Measurements from ENCODE around the gene ITIH4. TPM values are rescaled to one million over a fixed set of nuclear protein-coding genes. Genes with fewer than 3 reads are reported as not detected.
A peak's percentile ranks its signal among the peaks of the same experiment; 100 is the strongest.

The ITIH4 gene
- total and polyA plus RNA-seq, 4 donors, result 4.5 to 33.8 (median 12.0) TPM

DNA sequence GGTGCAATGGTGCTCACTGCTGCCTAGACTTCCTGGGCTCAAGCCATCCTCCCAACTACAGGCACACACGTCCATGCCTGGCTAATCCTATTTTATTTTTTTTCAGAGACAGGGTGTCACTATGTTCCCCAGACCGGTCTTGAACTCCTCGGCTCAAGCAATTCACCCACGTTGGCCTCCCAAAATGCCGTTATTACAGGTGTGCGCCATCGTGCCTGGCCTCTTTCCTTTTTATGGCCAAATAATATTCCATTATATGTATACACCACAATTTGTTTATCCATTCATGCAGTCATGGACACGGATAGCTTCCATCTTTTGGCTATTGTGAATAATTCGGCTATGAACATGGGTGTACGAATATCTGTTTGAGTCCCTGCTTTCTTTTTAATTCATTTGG lies 58.8 kb downstream of the ITIH4 start:
- Histone ChIP-seq H3K9me3 (ENCODE audit: control insufficient read depth in 4 of 4, insufficient read depth in 3 of 4, low read length in 3 of 4) (peaks cover 0 to 2% (median 0%) of the 10 kb centered on the region in 4 donors), H3K27me3 (ENCODE audit: control insufficient read depth in 3 of 3, insufficient read depth in 3 of 3, low read length in 2 of 3) (no peaks in the 10 kb centered on the region), H3K9ac (ENCODE audit: insufficient read depth in 1 of 2, low read length in 2 of 2) (peak overlapping the region in 1 of 2 donors; percentile 97), H3K4me3 (no peak overlapping the region), H3K4me1 (ENCODE audit: control insufficient read depth in 5 of 5, insufficient read depth in 5 of 5, low read length in 5 of 5) (peaks cover 0 to 9% (median 4%) of the 10 kb centered on the region in 5 donors), H3K36me3 (ENCODE audit: control insufficient read depth in 4 of 4, insufficient read depth in 4 of 4, low read length in 4 of 4) (peaks cover 0 to 10% (median 5%) of the 10 kb centered on the region in 4 donors), H3K27ac (ENCODE audit: low read depth in 1 of 2, low read length in 1 of 2) (peak overlapping the region in 1 of 2 donors; percentile 89)
- ATAC-seq (ENCODE audit: insufficient read depth, low FRiP score) (no peak), DNase-seq (no peak)
- TF ChIP-seq, protein P1, sequence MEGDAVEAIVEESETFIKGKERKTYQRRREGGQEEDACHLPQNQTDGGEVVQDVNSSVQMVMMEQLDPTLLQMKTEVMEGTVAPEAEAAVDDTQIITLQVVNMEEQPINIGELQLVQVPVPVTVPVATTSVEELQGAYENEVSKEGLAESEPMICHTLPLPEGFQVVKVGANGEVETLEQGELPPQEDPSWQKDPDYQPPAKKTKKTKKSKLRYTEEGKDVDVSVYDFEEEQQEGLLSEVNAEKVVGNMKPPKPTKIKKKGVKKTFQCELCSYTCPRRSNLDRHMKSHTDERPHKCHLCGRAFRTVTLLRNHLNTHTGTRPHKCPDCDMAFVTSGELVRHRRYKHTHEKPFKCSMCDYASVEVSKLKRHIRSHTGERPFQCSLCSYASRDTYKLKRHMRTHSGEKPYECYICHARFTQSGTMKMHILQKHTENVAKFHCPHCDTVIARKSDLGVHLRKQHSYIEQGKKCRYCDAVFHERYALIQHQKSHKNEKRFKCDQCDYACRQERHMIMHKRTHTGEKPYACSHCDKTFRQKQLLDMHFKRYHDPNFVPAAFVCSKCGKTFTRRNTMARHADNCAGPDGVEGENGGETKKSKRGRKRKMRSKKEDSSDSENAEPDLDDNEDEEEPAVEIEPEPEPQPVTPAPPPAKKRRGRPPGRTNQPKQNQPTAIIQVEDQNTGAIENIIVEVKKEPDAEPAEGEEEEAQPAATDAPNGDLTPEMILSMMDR (IDR thresholded peaks at IDR 0.05; ENCODE audit: control extremely low read depth, extremely low read depth), result no peak
- 94 to 97% methylated on average over 10 of the region's 10 CpGs for WGBS, 2 donors

DNA sequence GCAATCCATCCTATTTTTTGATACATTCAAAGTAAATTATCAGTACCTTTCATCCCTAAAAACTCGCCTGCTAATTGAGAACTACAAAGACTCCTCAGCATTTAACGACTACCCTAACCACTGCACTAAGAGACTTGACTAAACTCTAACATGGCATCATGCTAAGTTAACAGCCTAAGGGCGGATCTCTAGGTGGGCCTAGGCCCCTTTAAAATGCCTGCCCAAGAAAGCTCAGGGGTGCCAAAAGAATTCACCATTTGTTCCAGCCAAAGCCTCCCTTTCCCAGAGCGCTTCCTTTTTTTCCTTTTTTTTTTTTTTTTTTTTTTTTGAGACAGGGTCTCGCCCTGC lies 59.2 kb downstream of the ITIH4 start:
- TF ChIP-seq, protein P1 (IDR thresholded peaks at IDR 0.05; ENCODE audit: control extremely low read depth, extremely low read depth), result no peak
- WGBS, 2 donors, result 64 to 67% methylated on average over 5 of the region's 5 CpGs
- Histone ChIP-seq H3K9ac (ENCODE audit: insufficient read depth in 1 of 2, low read length in 2 of 2) (peak overlapping the region; percentile 75 to 97), H3K9me3 (ENCODE audit: control insufficient read depth in 4 of 4, insufficient read depth in 3 of 4, low read length in 3 of 4) (peaks cover 0 to 2% (median 0%) of the 10 kb centered on the region in 4 donors), H3K27me3 (ENCODE audit: control insufficient read depth in 3 of 3, insufficient read depth in 3 of 3, low read length in 2 of 3) (no peaks in the 10 kb centered on the region), H3K4me1 (ENCODE audit: control insufficient read depth in 5 of 5, insufficient read depth in 5 of 5, low read length in 5 of 5) (peaks cover 0 to 9% (median 4%) of the 10 kb centered on the region in 5 donors), H3K4me3 (no peak overlapping the region), H3K27ac (ENCODE audit: low read depth in 1 of 2, low read length in 1 of 2) (peak overlapping the region; percentile 89 to 90), H3K36me3 (ENCODE audit: control insufficient read depth in 4 of 4, insufficient read depth in 4 of 4, low read length in 4 of 4) (peaks cover 0 to 10% (median 6%) of the 10 kb centered on the region in 4 donors)
- DNase-seq (no peak), ATAC-seq (ENCODE audit: insufficient read depth, low FRiP score) (no peak)

DNA sequence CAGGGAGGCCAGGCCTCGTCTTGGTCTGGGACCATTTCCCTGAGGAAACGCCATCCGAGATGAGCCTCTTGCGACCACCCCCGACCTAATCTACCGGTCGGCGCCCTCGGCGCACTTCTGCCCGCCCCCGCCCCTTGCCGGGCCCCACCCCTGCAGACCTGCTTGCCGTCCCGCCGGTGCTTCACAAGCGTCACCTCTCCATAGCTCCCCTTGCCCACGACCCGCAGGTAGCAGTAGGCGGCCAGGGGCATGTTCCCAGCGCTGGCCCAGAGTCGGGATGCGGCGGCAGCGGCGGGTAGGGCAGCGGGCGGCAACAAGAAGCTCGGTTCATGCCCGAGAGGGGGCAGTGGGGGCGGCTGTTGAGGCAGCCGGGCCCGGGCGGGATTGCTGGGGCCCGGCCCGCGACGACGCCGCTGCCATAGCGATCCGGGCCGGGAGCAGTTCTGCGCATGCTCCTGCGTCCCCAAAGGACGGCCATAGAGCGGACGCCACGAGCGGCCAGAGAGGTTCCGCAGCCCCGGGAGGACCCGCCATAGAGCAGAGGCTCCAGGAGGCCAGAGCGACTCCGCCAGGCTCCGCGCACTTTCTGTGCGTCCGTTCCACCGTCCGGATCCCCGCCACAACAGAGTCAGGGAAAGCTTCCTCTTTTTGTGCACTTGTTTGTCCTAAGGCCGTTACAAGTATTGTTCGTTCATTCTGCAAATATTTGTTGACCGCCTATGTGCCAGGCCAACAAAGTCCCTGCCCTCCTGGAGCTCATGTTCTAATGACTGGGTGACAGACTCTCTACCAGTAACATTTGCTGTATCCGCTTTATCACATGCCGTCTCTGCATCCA lies 59.8 kb downstream of the ITIH4 start, which contains the start of gene NEK4:
Gene NEK4 (minus strand): TSS at position 445 of the 838 bp plus-strand sequence. CDS start 194 bp downstream, at position 251.
- peak; percentile 94 to 95 (median 95) for DNase-seq
- Histone ChIP-seq H3K9me3 (ENCODE audit: control insufficient read depth in 4 of 4, insufficient read depth in 3 of 4, low read length in 3 of 4) (peaks cover 0 to 2% (median 0%) of the 10 kb centered on the region in 4 donors), H3K4me3 (peak within 1 kb of the TSS; percentile 83), H3K27ac (ENCODE audit: low read depth in 1 of 2, low read length in 1 of 2) (peak within 1 kb of the TSS; percentile 89 to 90), H3K9ac (ENCODE audit: insufficient read depth in 1 of 2, low read length in 2 of 2) (peak within 1 kb of the TSS; percentile 75 to 97), H3K27me3 (ENCODE audit: control insufficient read depth in 3 of 3, insufficient read depth in 3 of 3, low read length in 2 of 3) (no peaks in the 10 kb centered on the region), H3K36me3 (ENCODE audit: control insufficient read depth in 4 of 4, insufficient read depth in 4 of 4, low read length in 4 of 4) (peaks cover under 1 to 14% (median 10%) of the 10 kb centered on the region in 4 donors), H3K4me1 (ENCODE audit: control insufficient read depth in 5 of 5, insufficient read depth in 5 of 5, low read length in 5 of 5) (peaks cover 0 to 9% (median 4%) of the 10 kb centered on the region in 5 donors)
- TF ChIP-seq, protein P1 (IDR thresholded peaks at IDR 0.05; ENCODE audit: control extremely low read depth, extremely low read depth), result no peak
- ATAC-seq (ENCODE audit: insufficient read depth, low FRiP score), result peak; percentile 97
- WGBS, 2 donors, result 1% methylated on average over 56 to 67 of the region's 67 CpGs

All from lung (tissue), 12 donors.